Stimulated activated CD4-positive, alpha-beta T cell treated with anti-CD3 and anti-CD28 coated beads, Interleukin-15, amount 100 ng/mL, for 24 hours (primary cell): ENCODE results near the gene RRN3.
A peak's percentile ranks its signal among the peaks of the same experiment; 100 is the strongest.
"Not testable (repeated sequence)": the region's sequence is repeated elsewhere in the genome, so short reads cannot be mapped to it uniquely, and the experiment has no call there.

Experiments
- DNase-seq: peaks from one replicate; pipeline ENCODE4 v3.0.0-alpha.2; 2020

The RRN3 gene

GRCh38 chr16:15096583-15096972 is 2.5 kb upstream of the RRN3 start:
- not testable (repeated sequence) for DNase-seq

GRCh38 chr16:15093571-15093954 is 509 bp downstream of the RRN3 start:
- not testable (repeated sequence) for DNase-seq

- DNase-seq = not testable (repeated sequence)
Measured at GRCh38 chr16:15090663-15091269, 3.3 kb downstream of the RRN3 start.

GRCh38 chr16:15082788-15083187 is 11.3 kb downstream of the RRN3 start:
- DNase-seq = not testable (repeated sequence)

GRCh38 chr16:15080883-15081282 is 13.2 kb downstream of the RRN3 start:
- DNase-seq = not testable (repeated sequence)

GRCh38 chr16:15076161-15076560 is 17.9 kb downstream of the RRN3 start:
- not testable (repeated sequence) for DNase-seq

- DNase-seq = no peak
Measured at GRCh38 chr16:15073101-15073500, 21.0 kb downstream of the RRN3 start.

GRCh38 chr16:15071916-15072769 is 21.9 kb downstream of the RRN3 start:
- not testable (repeated sequence) for DNase-seq

- DNase-seq = not testable (repeated sequence)
Measured at GRCh38 chr16:15071013-15071412, 23.1 kb downstream of the RRN3 start.

GRCh38 chr16:15066690-15067089 is 27.4 kb downstream of the RRN3 start:
- DNase-seq = not testable (repeated sequence)

- not testable (repeated sequence) for DNase-seq
Measured at GRCh38 chr16:15065961-15066360, 28.1 kb downstream of the RRN3 start.

- not testable (repeated sequence) for DNase-seq
Measured at GRCh38 chr16:15062085-15062810, 31.8 kb downstream of the RRN3 start.

- no peak for DNase-seq
Measured at GRCh38 chr16:15059324-15059723, 34.7 kb downstream of the RRN3 start.

GRCh38 chr16:15057681-15058417 is 36.2 kb downstream of the RRN3 start:
- DNase-seq = no peak

- DNase-seq = peak; percentile 75
Measured at GRCh38 chr16:15055141-15056053, 38.7 kb downstream of the RRN3 start.

GRCh38 chr16:15054357-15055140 is 39.5 kb downstream of the RRN3 start:
- DNase-seq = no peak

- no peak for DNase-seq
Measured at GRCh38 chr16:15053904-15054303, 40.2 kb downstream of the RRN3 start.

GRCh38 chr16:15052747-15053476 is 41.2 kb downstream of the RRN3 start:
- no peak for DNase-seq

- DNase-seq = no peak
Measured at GRCh38 chr16:15051387-15051951, 42.6 kb downstream of the RRN3 start.

GRCh38 chr16:15050440-15050839 is 43.6 kb downstream of the RRN3 start:
- not testable (repeated sequence) for DNase-seq
